Fibroblast of upper back skin (primary cell): ENCODE data around the gene MSL1.
A peak's percentile ranks its signal among the peaks of the same experiment; 100 is the strongest.

Experiments used
- DNase-seq: peaks from one replicate; pipeline ENCODE4 v3.0.0-alpha.2; 2013

MSL1 gene

DNA sequence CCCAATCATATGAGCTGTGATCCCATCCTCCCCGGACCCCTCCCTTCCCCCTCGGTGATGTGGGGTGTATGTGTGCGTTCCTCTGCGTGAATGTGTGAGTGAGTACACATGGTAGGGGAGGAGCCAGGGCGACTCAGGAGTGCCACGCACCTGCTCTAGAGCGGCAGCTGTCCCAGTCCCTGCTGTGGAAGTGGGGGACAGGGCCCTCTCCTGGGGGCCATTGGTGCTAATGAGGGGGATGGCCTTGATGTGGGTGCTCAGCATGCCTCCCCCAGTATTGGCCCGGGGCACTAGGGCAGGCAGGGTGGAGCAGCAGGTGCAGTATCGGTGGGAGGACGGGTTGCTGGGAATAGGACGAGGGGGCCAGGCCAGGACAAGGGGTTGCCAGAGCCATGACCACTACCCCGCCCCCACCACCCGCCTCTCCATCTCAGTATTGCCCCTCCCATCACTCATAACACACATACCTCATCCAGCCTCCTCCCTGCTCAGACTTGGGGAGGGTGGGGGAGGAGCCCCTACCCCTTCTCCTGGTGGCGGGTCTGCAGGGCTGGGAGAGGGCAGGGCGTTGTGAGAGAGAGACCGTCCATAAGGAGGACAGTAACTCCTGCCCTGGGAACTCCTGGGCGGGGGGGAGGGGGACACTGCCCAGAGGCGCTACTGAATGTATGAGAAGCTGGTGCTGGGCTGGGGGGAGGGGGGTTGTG is 29.9 kb upstream of the MSL1 start:
- DNase-seq = no peak

DNA sequence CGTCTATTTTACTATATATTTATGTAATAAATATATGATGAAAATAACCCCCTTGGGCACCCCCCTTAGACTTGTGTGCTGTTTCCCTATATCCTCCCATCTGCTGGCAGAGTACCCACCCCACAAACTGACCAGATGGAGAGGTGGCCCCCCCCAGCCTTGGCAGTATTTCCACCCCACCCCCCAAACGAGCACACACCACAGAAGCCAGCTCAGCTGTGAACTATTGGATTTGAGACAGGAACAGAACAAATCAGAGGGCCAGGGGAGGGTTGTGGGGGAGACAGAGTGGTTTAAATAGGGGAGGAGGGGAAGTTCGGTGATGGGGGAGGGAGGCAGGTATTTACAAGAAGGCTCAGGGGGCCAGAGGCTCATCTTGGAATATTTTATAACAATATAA is 29.2 kb upstream of the MSL1 start:
- no peak for DNase-seq

DNA sequence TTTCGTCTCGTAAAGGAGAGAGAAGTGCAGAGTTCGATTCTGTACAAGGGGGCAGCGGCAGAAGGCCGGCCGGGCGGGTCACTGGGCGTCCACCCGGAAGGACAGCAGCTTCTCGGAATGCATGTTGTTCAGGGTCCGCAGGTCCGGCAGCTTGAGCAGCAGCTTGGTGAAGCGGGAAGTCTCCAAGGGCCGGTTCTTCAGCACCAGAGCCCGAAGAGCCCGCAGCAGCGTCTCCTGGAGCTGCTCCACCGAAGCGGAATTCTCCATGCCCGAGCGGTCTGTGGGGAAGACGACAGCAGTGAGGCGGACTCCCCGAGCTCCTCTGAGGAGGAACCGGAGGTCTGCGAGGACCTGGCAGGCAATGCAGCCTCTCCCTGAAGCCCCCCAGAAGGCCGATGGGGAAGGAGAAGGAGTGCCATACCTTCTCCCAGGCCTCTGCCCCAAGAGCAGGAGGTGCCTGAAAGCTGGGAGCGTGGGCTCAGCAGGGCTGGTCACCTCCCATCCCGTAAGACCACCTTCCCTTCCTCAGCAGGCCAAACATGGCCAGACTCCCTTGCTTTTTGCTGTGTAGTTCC is 28.7 kb upstream of the MSL1 start:
- no peak for DNase-seq

DNA sequence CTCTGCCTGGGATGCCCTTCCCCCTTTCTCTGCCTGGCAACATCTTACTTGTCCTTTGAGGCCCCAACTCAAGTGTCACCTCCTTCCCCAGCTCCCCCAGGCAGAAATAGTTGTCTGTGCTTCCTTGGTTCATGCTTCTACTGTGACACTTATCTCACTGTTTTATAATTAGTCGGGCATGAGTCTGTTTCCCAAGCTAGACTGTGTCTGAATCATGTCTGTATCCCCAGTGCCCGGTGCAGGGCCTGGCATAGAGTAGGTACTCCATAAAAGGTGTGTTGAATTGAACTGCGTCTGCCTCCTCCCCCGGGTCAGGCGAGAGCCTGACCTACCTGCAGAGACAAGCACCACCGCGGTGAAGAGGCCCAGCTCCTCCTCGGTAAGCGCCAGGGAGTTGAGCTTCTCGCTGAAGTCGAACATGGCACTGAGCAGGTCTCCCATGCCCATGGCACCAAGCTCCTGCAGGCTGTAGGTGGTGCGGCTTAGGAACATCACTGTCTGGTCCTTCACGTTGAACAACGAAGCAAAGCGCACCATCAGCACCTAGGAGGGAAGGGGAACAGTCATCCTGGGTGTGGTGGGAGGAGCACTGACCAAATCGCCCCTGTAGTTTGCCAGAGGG is 28.1 kb upstream of the MSL1 start:
- no peak for DNase-seq

DNA sequence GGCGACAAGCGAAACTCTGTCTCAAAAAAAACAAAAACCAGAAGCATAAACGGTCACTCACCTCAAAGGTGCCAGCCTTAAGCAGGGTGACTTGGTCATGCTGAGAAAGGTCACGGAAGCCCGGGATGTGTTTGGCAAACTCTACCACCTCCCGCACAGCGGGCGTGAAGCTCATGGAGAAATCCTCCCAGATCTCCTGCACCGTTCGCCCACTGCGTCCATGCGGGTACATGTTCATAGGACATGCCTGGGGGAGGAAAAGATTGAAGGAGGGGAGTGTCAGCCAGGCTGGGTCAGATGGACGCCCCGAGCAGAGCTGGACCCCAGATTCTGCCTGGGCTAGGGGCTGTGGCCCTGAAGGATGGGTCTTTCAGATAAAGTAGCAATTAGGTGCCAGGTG is 26.9 kb upstream of the MSL1 start:
- no peak for DNase-seq

DNA sequence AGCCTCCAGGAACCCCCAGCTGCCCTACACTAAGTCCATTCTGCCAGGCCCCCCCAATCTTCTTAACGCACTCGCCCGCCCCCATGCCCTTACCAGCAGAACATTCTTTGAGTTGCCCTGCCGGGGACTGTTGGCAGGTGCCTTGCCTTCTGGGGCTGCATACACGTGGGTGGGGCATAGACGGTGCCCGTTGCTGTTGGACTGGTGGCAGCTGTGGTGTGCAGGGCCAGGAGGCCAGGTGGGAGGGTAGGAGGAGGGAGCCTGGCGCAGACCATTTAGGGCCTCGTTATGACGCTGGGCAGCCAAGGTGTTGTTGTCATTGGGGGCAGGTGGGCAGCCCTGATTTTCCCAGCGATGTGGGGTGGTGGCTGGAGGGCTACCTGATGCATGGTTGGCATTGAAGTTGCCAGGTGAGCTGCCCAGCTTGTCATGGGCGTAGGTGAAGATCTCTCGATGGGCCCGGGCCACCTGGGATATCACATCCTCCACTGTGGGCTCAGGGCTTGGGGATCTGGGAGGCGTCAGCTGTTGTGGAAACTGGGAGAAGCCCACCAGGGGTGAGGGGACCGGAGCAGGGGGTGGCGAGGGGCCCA is 26.3 kb upstream of the MSL1 start:
- no peak for DNase-seq

DNA sequence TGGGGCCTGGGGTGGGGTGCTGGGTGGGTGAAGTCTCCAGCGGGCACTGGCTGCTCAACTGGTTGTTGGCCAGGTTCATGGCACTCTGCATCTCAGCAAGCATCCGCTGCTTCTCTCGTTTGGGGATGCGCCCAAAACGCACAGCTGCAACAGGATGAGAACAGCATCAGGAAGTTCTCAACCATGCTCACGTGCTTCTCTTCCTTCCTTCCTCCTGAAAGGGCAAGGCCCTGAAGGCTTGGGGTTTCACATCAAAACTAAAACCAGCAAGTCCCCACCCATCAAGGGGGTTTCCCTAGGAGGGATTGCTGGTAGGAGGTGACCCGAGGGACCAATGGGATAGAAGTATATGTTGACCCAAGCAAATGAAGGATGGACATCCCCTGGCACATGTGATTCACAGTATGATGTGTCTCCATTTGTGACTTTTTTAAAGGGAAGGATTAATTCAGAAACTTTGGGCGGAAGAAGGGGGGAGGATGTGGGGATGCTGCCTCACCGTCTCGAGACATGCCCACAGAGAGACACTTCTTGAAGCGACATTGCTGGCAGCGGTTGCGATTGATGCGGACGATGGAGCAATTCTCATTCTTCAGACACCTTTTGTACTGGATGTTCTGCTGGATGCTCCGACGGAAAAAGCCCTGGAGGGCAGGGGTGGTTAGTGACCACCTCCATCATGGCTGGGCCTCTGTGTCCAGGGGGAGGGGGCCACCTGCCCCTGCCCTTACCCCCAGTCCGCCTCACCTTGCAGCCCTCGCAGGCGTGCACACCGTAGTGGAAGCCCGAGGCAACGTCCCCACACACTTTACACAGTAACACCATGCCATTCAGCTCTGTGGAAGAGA is 25.6 kb upstream of the MSL1 start:
- no peak for DNase-seq

DNA sequence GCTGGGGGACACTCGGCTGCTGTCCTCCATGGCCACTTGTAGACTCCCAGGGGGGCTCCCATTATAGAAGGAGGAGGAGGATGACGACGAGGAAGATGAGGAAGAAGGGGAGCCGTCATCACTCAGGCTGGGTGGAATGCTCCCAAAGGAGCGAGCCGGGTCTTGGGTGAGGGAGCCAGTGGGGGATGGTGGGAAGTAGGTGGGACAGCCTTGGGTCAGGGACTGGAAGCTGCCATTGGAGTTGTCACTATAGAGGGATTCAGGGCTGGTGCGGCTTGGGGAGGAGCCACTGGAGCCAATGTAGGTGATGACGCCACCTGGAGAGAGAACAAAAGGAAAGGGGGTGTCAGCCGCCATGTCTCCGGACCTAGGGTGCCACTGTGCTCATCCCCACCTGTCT is 24.7 kb upstream of the MSL1 start:
- no peak for DNase-seq

DNA sequence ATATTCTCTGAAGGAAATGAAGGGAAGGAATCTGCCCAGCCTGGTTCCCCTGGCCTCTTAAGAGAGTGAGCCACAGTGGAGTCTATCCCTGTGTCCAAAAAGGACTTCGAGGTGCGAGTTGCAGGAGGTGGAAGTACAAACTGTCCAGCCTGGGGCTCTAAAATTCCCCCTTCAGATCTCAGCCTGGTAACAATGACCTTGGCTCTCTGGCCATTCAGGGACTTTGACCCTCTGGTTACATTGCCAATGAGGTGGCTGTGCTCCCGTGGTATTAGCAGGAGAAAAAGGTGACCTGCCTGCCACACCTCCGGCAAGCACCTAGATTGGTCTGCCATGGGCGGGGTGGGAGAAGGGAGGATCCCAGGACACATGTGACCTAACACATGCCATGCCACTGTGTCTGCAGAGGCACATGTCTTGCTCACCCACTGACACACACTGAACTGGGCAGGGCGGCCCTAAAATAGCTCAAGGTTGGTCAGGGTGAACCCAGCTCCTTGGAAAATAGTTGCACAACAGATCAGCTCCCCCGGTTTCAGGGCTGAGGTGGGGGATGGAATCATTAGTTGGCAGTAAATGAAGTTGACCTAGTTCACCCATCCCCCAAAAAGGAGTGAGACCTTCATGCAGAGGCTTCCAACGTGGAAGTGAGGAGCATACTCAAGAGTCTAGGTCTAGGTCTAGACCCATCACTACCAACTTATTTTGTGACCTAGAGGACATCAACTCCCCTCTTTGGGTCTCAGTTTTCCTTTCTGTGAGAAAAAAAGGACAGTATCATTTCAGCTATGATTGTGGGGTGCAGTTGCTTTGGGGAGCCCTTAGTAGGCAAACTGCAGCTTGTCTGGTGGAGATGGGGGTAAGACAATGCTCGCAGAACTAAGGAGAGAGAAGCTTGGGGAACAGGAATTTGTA is 23.6 kb upstream of the MSL1 start:
- DNase-seq = no peak

DNA sequence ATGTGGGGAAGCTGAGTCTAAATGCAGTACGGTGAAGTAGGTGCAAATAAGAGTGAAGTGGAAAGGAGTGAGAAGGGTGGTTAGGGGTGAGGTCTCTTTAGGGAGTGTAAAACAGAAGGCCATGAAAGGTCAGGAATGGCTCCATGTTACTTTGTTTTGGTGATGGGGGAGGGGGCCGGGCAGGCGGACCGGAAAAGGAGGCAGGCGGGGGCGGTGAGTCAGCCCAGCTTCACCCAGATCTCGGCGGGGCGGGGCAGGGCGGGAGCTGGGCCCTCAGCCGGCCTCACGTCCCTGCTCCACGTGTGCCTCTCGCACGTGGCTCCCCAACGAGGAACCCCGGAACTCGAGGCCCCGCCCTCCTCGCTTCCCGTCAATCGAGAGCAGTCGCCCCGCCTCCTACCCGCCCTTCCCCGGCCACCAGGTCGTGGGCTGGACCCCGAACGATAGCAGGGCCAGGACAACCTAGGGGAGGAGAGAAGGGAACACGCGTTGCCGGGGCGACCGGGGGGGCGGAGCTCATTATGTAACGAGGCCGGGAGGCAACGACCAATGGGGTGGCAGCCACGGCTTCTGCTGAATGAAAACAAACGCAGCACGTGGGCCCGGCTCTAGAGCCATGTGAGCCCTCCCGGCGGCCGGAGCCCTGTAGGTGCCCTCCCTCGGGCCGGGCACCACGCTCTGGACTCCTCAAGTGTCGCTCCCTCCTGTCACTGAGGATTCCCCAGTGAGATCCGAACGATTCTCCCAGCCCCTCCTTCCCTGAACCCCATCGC is 22.7 kb upstream of the MSL1 start:
- peak; percentile 99 for DNase-seq

DNA sequence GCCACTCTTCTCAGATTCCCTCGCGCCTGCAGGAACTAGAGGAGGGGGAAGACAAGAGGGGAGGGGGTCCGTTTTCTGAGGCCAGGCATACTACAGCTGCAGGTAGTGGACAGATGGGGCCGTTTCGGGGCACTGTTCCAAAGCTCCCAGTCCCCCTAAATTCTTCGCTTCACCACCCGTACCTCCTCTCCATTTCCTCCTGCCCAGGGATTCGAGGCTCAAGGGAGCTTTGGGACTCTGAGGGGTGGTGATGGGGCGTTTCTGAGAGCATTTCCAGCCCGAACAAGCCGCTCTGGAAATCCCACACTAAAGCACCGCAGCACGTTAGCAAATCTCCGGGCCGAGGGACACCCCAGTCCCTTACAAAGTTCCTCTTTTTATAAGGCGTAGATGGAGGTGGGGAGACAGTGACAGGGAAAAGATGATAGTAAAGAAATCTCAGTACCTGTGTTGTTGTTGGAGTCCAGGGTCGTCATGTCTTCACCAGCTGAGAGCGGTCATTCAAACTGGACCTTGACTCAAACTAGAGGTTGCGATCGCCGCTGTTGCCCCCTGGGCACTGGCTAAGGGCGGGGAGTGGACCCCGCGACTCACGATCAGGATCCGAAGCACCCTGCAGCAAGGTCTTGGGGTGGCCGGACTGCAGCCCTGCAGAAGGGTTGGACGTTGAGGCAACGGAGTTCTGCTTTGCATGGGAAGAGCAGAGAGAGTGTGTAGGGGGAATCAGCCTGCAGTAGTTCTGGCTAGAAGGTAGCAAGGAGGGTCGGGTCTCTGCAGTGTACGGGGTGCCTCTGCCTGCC is 22.0 kb upstream of the MSL1 start:
- no peak for DNase-seq

DNA sequence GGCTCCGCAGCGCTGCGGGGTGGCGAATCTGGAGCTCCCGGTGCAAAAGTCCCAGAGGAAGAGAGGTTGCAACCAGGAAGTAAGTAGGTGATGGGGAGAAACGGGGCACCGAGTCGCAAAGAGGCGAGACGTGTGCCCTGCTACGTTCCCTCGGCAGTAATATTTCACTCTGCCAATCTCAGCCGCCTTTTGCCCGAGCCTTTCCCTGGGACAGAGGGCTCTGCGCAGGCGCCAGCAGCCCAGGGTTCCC is 21.4 kb upstream of the MSL1 start, which contains the start of gene NR1D1:
Gene NR1D1, minus strand, starts transcription at position 171 of the 250 bp plus-strand sequence. CDS start 495 bp downstream, outside the sequence.
- DNase-seq = no peak

DNA sequence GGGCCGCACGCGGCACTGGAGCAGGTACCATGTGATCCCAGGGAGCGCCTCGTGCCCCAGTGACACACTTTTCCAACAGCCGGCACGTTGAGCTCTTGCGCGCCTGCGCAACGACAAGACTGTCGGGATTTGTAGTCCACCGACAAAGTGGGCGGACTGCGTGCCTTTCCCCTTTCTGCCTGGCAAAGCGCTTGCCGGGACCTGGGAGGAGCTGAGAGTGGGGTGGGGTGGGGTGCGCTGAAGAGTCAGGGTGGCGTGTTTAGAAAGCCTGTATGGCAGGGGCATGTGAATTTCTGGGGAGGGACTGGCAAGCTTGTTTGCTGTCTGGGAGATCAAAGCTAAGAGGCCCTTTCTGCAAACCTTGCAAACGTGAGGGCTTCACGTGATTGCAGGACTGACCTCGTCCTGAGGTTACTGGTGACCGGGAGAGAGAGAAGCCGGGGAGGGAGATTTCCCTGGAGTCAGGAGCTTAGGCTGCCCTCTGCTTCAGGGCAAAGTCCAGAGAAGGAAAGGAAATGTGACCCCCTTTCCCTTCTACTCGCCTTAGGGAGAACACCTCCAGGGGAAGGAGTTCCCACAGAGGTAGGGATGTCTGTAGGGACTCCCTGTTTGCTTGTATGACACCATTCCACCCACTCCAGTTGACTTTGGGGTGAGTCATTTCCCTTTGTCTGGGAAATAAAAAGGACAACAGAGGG is 21.0 kb upstream of the MSL1 start:
- peak; percentile 98 for DNase-seq

DNA sequence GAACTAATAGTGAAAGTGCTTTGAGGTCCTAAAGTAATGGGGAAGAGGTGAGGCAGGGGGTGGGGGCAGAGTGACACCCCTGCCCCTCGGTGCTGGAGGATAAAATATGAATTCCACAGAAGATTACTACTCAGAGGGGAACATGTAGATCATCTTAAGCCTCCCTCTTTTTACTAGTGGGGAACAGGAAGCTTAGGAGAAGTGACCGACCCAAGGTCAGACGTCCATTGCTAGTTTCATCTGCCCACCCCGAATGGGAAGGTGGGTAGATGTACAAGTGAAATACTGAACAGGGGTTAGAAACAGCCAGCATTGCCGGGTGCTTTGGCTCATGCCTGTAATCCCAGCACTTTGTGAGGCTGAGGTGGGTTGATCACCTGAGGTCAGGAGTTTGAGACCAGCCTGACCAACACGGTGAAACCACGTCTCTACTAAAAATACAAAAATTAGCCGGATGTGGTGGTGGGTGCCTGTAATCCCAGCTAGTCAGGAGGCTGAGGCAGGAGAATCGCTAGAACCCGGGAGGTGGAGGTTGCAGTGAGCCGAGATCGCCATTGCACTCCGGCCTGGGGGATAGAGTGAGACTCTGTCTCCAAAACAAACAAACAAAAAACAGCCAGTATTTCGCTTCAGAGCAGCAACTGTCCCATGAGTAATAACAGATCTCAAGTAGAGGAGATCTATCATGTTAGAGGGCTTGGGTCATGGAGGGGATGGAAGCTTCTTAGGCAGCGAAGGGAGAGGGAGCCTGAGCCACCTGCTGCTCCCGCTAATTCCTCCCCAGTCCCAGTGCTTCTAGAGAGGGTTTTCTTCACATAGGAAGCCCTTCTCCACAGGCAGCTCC is 20.2 kb upstream of the MSL1 start:
- no peak for DNase-seq

DNA sequence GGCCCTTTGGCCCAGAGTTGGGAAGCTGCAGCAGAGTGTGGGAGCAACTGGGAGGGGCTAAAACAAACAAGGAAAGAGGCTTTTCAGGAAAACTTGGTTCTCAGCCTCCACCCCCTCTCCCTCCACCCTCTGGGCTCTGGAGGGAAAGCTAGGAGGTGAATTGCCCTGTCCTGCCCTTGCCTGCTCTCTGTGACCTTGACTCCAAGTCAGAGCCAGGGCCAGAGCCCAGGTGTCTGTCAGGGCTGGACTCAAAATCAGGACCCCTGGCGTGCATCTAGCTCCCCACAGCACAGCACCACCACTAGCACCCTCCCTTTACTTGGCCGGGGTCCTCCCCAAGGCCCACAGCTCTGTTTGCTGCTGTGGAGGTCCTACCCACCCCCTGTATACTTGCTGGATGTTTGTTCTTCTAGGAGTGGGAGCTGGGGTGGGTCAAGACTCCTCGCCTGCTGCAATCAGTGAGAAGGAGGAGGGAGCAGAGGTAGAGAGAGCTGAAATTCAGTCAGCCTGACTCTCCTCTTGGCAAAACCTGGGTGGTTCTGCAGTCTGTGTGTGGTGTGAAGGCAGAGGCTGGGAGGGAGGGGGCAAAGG is 18.6 kb upstream of the MSL1 start:
- DNase-seq = no peak

DNA sequence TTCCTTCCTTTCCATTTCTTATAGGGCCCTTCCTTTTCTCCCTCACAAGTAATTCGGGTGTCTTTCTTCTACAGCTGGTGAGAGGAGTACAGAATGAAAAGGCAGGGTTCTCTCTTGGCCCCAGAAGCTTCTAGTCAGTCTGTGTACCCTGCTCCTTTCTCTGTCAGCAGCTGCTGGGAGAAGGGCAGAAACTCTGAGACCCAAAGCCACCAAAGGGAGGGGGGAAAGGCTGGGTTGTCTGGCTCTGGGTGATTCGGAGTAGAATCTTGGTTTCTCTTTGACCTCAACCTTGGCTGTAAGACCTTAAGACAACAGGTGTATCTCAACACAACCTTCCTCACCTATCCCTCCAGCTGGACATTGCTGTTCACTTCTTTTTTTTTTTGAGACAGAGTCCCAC is 18.1 kb upstream of the MSL1 start:
- no peak for DNase-seq

DNA sequence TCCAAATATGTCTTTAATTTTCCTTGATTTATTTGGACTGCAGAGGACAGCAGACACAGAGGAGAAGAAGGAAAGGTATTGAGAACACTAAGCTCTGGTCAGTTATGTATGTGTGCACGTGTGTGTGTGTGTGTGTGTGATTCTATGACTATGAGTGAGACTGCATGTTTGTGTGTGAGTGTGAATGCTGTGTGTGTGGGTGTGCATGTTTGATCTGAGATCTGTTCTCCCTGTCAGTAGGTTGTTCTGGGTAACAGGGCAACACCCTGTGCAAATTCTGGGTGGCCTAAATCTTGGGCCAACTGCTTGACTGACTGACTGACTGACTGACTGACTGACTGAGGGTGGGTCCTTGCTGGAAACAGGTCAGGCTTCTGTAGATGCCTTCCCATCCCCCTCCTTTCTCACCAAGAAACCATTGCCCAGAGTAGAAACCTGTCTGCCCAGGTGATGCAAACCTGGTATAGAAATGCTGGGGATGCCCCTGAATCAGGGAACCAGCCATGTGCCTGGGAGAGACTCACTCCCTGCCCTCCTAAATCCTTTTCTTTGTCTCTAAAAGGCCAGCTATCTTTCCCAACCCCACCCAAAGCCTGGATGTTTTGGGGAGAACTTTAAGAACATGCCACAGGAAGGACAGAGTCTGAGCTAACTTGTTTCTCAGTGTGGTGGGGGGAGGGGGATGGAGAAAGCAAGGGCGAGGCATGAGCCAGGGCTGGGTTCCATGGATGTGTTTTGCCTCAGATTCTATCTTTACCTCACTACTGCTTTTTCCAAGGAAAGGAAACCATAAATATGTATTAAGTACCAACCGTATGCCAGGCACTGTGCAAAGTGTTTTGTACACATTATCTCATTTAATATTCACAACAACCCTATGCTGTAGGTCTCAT is 16.9 kb upstream of the MSL1 start:
- DNase-seq = no peak
